ENCODE results near the gene LONP2.
"Not testable (repeated sequence)": the region's sequence is repeated elsewhere in the genome, so short reads cannot be mapped to it uniquely, and the experiment has no call there.

Gene LONP2

GRCh38 chr16:48392407-48392806 lies 148.3 kb downstream of the LONP2 start:
- no peak for TF ChIP-seq CTCF (IDR thresholded peaks at IDR 0.05; ENCODE audit: control insufficient read depth, extremely low read depth, insufficient read depth)
- H3K4me3 ChIP-seq (ENCODE audit: low read depth, low read length): no peak overlapping the region
- DNase-seq (ENCODE audit: low read depth): no peak

- no peak for TF ChIP-seq CTCF (IDR thresholded peaks at IDR 0.05; ENCODE audit: control insufficient read depth, extremely low read depth, insufficient read depth)
- H3K4me3 ChIP-seq (ENCODE audit: low read depth, low read length): no peak overlapping the region
- no peak for DNase-seq (ENCODE audit: low read depth)
Observed at GRCh38 chr16:48393485-48394354, 149.6 kb downstream of the LONP2 start.

DNA sequence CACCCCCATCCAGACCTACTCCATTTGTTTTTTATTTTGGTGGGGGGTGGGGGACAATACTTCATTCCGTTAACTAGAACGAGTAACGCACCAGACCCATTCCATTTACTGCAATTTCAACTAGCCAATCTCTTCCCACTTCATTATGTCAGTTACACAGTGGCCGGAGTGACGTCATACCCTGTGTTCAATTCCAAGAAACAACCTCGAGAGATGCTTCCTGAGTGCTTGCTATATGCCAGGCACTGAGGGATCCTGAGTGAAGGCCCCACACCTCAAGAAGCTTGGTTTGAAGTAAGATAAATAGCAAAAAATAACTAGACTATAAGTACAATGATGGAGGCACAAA lies 150.2 kb downstream of the LONP2 start:
- TF ChIP-seq CTCF (IDR thresholded peaks at IDR 0.05; ENCODE audit: control insufficient read depth, extremely low read depth, insufficient read depth): no peak
- no peak for DNase-seq (ENCODE audit: low read depth)
- H3K4me3 ChIP-seq (ENCODE audit: low read depth, low read length): no peak overlapping the region

DNA sequence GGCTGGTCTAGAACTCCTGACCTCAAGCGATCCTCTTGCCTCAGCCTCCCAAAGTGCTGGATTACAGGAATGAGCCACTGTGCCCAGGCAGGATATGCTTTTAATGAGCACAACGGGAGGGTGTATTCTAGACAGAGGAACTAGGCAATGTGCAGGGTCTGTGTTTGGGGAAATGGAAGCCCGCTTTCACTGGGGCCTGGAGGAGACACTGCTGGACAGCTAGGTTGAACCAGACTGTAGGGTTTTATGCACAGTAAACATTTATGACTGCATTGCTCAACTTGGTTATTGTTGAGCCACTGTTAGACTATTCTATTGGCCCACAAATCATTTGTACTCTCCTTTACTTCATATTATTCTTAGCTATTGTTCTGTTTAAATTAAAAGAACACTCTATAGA lies 151.3 kb downstream of the LONP2 start:
- DNase-seq (ENCODE audit: low read depth): no peak
- no peak for TF ChIP-seq CTCF (IDR thresholded peaks at IDR 0.05; ENCODE audit: control insufficient read depth, extremely low read depth, insufficient read depth)
- H3K4me3 ChIP-seq (ENCODE audit: low read depth, low read length): no peak overlapping the region

DNA sequence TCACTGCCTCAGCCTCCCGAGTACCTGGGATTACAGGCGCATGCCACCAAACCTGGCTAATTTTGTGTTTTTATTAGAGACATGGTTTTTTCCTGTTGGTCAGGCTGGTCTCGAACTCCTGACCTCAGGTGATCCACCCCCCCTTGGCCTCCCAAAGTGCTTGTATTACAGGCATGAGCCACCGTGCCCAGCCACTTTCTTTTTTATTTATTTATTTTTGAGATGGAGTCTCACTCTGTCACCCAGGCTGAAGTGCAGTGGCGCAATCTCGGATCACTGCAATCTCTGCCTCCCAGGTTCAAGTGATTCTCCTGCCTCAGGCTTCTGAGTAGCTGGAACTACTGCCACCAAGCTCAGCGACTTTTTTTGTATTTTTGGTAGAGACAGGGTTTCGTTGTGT lies 158.4 kb downstream of the LONP2 start:
- not testable (repeated sequence) for DNase-seq (ENCODE audit: low read depth); H3K4me3 ChIP-seq (ENCODE audit: low read depth, low read length)

DNA sequence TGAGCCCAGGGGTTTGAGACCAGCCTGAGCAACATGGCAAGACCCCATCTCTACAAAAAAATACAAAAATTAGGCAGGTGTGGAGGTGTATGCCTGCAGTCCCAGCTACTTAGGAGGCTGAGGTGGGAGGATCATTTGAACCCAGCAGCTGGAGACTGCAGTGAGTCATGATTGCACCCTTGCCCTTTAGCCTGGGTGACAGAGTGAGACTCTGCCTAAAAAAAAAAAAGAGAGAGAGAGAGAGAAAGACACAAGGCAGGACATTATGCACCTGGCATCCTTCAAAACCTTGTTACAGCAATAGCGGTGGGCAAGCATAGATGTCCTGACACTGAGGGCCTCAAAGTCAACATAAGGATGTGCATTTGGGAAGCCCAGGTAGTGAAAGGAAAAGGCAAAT lies 161.1 kb downstream of the LONP2 start:
- TF ChIP-seq CTCF (IDR thresholded peaks at IDR 0.05; ENCODE audit: control insufficient read depth, extremely low read depth, insufficient read depth): no peak
- H3K4me3 ChIP-seq (ENCODE audit: low read depth, low read length): no peak overlapping the region
- DNase-seq (ENCODE audit: low read depth): no peak

DNA sequence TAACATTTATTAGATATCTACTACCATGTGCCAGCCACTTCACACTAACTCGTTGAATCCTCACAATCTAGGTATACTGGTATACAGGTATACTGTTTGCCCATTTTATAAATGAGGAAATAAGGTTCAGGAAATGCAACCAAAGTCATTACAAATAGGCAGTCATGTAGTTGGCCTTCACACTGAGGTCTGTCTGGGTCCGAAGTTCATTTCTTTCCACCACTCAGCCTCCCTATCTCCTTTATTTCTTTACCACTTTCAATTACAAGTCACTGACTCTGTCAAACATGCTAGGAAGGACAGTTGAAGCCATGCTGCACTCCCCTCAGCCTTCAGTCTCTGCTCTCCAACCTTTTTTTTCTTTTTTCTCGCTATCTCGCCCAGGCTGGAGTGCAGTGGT lies 161.8 kb downstream of the LONP2 start:
- no peak for TF ChIP-seq CTCF (IDR thresholded peaks at IDR 0.05; ENCODE audit: control insufficient read depth, extremely low read depth, insufficient read depth)
- no peak for DNase-seq (ENCODE audit: low read depth)
- no peak overlapping the region for H3K4me3 ChIP-seq (ENCODE audit: low read depth, low read length)
